Epidermal melanocyte (primary cell): Measurements from ENCODE around the gene TBC1D16.

ENCODE experiments used
- DNase-seq: peaks from one replicate; pipeline ENCODE4 v3.0.0; 2011; ENCODE audit warnings: low spot score; ENCODE audit not compliant: insufficient read length

TBC1D16 gene

DNA sequence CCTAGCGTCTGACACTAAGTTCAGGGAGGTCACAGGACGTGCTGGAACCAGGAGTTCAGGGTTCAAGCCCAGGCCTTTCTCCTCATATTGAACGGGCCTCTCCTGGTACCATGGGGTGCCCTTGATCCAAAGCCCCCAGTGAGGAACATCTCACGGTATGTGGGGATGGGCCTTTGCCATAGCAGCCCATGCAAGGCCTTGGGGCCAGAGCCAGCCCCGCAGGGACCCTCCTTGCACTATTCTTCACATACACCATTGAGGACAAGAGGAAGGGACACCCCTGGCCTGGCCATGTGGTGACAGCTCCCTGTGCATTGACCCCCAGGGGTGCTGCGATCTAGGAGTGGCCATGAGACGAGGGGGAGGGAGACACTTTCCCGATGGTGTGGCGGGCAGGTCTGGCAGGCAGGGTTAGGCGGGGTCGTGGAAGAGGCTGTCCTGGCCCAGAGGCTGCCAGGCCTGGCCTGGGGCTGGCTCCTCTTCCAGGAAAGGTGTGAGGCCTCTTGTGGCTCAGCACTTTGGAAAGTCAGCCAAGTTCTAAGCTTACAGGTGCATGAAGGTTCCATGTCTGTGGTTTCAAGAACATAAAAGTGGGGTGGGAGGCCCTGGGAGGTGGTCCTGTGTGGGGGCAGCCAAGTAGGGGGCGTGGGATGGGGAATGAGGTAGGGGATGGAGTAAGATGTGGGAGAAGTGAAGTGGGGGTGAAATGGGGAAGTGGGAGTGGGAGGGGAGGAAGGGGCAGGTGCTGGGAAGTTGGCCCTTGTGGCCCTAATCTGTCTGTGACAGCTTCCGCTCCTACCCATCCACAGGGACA, 107.8 kb downstream of the TBC1D16 start:
- DNase-seq, result no peak

DNA sequence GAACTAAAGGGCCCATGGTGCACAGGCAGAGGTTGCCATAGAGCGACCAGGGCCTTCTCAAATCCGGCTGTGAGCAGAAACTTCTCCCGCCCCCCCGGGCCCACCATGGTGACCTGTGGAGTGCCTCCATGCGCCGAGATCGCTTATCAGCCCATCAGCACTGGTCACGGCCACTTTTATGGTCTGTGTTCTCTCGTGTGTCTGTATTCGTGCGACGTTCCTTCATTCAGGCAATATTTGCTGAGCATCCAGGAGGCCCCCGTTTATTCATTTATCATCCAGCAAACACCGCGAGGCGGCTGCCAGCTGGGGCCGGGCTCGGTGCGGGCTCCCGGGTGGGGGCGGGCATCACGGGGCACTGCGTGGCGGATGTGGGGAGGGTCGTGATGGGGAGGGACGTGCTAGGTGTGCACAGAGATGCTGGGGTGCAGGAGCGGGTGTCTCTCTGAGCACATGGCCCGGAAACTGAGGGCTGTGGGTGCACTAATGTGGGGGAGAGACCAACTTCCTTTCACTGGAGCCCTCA, 108.5 kb downstream of the TBC1D16 start:
- no peak for DNase-seq

DNA sequence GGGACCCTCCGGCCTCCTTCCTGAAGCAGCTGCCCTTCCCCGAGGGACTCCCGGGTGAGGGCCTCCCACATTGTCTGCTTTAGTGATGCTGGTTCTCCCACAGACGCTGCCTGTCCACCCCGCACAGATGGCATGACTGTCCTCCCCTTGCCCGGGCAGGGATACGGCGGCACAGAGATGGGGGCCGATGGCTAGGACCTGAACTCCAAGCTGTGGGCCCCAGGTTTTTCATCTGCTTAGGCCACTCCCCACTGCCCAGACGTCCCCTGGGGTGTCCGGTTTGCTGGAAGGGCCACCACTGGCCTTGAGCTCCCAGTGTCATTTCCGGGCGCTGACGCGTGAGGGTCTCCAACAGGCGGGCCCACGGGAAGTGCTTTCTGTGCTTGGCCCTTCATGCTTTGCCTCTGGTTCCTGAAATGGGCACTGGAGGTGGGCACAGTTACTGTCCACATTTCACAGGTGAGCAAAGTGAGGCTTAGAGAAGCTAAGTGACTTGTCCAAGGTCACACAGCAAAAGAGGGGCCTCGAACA, 109.0 kb downstream of the TBC1D16 start:
- DNase-seq, result no peak

GRCh38 chr17:79926142-79926604, 109.5 kb downstream of the TBC1D16 start:
- DNase-seq, result no peak

DNA sequence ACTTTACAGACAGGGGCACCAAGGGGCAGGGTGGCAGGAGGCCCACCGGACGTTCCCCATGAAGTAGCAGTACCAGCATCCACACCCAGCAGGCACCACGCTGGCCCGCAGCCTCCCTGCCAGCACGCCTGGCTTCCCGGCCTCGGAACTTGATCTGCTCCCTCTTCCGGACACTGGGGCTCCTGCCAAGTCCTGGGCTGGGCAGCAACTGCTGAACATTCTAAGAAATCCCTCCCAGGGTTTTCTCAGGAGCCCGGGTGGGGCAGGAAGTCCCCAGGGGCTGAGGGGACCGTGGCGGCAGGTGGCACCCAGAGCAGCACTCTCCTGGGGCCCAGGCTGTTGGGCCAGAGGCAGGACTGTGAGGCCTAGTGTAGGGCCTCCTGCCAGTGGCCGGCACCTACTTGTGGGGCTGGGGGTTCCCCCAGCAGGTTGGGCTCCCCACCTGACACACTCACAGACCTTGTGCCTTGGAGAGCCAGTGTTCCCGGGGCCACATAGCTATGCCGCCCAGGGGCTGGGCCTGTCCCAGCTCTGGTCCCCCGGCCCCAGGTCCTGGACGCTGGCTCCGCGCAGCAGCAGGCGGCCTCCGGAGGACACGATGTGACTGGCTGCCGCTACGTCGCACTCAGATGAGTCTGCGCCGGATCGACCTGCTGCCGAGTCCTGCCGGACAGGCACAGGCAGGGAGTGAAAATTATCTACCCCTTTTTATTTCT, 110.3 kb downstream of the TBC1D16 start:
- DNase-seq, result no peak

DNA sequence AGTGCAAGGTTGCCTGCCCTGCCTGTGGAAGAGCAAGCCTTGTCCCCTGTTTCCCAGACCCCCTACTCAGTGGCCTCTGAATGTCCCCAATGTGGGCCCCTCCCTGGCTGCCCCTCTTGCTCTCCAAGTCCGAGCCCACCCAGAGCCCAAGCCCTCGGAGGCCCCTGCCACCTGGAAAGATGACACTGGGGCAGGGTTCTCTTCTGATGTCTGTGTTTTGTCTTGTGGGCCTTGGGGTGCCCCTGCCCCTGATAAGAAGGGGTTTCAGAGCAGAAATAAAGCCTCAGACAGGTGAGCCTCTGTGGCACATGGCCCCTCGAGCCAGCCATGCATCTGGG, 111.1 kb downstream of the TBC1D16 start:
- no peak for DNase-seq

DNA sequence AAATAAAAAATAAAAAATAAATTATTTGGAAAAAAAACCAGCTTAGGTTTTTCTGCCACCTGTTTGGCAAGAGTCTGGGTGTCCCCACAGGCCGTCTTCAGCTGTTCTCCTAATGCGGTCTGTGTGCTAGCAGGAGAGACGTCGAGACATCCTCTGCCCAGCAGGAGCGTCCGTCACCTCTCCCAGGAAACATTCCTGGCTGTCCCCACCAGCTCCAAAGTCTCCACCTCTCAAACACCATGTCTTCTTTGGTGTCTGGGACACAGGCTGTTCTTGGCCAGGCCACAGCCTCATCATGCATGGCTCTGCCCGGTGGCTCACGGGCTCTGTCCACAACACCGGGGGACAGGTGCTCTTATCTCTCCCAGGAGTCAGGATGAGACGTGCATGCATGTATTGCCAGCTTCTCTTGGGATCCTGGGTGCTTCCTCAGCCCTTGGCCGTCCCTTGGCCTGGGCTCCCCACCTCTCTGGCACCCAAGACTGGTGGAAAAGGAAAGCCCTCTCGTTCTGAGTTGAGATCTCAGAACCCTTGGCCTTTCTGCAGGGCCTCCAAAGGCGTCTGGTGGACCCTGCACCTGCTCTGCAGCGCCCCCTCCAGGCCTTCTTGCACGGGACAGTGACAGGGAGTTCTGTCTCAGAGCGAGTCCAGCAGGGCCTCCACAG, 111.6 kb downstream of the TBC1D16 start:
- no peak for DNase-seq

DNA sequence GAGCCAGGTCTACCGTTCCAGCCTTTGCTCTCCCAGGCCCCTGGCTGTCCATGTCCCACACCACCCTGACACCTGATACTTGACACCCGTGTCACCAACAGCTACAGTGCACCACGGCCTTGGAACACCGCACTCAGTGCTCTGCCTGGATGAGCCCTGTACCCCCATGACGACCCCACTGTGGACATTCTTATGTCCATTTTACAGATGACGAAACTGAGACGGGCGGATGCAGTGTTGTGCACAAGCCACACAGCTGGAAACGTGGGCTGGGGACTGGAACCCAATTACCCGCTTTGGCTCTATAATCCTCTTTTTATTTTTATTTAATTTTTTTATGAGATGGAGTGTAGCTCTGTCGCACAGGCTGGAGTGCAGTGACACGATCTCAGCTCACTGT, 112.9 kb downstream of the TBC1D16 start:
- no peak for DNase-seq

- no peak for DNase-seq
Observed at GRCh38 chr17:79922116-79922601, 113.5 kb downstream of the TBC1D16 start.

DNA sequence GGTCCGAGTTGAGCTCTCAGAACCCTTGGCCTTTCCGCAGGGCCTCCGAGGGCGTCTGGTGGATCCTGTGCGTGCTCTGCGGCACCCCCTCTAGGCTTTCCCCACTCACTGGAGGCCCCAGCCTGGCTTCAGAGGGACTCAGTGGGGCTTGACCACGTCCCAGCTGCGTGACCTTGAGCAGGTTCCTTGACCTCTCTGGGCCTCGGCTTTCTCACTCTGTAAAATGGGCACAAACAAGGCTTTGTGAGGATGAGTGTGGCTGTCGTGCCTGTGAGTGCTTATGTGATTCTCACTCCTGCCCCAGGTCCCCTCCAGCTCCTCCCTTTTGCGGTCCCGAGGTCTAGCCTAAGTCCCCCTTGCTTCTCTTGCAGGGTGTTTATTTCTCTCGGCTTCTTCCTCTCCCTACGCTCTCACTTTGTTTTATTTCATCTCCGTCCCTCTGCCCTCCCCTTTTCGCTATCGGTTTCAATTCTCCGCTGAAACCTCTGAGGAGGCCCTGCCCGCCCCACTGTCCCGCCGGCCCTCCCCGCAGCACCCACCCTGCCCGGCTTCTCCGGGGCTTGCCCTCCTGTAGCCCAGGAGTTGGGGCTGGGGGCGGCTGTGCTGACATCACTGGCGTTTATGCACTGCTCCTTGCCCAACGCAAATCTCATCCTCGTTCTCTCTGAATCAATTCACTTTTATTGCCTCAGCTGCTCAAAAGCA, 114.1 kb downstream of the TBC1D16 start:
- no peak for DNase-seq

GRCh38 chr17:79920751-79921410, 114.8 kb downstream of the TBC1D16 start:
- no peak for DNase-seq

DNA sequence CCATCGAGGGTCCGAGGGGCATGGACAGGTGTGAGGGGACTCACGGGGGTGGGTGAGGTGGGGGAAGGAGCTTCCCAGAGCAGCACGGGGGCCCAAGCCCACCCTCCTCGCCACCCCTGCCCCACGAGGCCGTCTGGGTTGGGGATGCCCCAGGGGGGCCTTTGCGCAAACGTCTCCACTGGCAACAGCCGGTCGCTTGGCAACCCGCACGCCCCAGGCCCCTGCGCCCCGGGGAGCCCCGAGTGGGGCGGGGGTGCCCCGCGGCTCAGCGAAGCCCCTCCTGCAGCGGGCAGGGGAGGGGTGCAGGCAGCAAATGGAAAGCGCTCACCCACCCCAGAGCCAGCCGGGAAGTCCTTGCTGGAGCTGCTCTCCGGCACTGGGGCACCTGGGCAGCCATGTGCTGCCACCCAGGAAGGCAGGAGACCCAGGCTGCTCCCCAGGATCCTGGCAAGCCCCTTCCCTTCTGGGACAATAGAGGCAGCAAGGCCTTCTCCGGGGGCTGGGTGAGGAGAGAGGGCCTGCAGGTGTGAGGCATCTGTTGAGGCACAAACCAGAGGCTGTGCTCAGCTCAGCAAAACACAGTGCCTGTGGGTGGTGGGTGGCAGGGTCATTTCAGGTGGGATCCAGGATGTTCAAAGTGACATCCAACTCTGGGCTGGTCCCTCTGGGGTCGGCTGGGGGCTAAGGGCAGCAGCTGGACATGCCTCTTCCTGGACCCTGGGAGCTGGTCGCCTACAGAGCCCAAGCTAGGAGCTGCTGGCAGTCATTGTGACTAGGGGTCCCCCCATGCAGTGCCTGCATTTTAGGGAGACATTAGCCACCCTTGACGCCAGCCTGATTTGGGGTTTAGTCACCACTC, 115.6 kb downstream of the TBC1D16 start:
- DNase-seq, result no peak

DNA sequence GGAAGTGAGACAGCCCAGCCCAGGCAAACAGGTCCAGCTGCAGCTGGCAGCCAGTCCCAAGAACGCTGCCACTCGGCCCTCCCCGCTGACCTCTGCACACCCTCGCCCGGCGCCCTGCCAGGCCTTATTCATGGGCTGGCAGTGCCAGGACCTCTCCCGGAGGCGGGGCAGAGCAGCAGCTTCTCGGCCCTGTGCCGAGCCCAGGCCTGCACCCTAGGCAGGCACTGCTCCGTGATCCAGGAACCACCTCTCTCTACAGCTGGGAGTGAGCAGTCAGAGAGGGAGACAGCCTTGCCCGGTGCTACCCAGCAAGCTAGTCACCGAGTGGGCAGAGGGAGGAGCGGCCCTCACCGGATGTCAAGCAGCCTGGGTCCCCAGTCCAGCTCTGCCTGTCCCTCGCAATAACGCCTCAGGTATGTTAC, 116.5 kb downstream of the TBC1D16 start:
- DNase-seq, result peak; percentile 79

DNA sequence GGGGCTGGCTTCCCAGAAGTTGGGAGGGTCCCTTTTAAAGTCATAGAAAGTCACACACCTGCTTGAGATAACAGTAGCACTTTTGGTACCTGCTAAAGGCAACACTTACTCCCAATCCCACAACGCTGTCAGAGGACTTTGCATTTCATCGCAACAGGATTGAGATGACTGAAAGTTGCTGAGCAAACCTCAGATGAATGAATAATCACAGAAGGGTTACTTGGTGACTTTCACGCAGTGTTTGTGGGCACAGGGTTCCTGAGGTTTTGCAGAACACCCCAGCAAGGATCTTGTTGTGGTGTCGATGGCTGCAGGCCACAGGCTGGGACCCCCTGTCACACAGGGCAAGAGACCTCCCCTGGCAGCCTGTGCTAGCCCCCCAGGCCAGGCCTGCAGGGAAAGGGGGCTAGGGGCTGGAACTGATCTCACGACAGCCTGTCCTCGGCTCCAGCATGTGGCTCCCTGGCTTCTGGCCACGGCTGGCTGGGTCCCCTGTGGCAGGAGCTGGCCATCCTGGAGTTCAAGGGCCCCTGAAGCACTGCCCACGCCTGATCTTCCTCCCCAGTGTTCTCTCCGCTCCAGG, 117.0 kb downstream of the TBC1D16 start:
- DNase-seq, result no peak

- no peak for DNase-seq
Observed at GRCh38 chr17:79917902-79918484, 117.7 kb downstream of the TBC1D16 start.

DNA sequence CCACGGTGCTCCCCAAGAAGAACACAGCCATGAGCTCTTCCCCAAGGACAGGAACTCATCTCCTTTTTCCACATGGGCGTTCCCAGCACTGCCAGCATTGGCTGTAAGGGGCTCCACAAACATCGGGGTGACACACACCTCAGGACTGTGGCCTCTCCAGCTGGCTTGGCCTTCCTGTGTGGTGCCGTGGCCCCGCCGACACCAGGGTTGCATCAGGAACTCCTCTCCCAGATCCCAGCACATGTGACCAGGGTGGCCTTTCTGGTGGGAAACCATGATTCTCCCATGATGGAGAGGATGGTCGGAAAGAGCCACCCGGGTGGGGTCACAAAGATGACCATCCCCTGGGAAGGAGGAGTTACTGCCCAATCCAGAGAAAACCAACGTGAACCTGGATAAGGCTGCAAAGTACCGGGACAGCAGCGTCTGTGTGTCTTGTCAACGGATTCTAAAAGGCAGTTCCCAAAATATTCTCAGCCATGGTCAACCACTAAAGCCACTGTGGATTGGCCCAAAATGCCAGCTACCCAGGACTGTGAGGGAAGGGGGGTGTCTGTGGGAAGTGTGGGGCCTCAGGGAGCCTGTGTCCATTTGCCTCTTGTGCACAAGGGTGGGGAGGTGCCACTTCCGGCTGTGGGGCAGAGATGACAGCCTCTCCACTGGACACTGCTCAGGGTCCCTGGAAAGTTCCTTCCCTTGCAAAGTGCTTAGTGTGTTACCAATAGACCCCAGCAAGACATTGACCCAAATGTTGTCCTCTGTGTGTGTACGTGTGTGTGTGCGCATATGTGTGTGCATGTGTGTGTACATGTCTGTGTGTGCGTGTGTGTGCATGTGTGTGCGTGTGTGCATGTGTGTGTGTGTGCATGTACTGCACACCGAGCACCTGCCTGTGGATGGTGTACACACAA, 118.4 kb downstream of the TBC1D16 start:
- DNase-seq, result no peak

DNA sequence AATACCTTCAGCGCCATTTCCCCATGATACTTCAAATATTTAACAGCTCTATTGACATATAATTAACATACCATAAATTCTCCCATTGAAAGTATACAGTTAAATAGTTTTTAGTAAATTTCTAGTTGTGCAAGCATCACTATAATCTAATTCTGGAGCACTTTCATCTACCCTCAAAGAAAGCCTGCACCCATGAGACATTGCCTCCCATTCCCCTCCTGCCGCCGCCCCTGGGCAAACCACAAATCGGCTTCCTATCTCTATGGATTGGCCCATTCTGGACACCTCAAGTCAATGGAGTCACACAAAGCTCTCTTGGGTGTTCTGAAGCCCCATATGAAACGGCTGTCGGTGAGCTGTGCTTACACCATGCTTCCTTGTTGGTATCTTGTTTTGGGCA, 119.2 kb downstream of the TBC1D16 start:
- no peak for DNase-seq
